ENCODE measurements around the gene CHTOP. TPM values are rescaled to one million over a fixed set of nuclear protein-coding genes. Genes with fewer than 3 reads are reported as not detected.

The CHTOP gene
- total and polyA plus RNA-seq, 2 of the 8 experiments (the other 6 are each of a cell fraction or from before 2014, with no cell fraction given) = 84.6 to 104 TPM

DNA sequence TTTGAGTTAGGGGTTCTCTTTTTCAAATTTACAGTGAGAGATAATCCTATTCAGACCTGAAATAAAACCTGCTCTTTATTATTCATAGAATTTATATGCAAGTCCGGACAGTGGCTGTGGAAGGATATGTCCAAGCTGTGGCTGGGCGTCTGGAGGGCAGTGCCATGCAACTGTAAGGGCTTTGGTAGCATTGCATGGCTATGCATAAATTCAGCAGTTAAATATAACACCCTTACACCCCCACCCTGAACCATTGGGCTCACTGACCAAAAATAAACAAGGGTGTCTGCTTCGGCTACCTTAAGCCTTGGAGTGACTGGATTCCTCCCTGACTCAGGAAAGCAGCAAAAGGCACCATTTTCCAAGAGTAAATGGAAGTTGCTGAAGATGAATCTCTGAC lies 5.4 kb downstream of the CHTOP start:
- Histone ChIP-seq H3K18ac (ENCODE audit: extremely low read depth, low read length) (no peak overlapping the region), H3K27ac (ENCODE audit: low read depth, low read length) (no peak overlapping the region), H2BK120ac (replicated peaks; ENCODE audit: low read depth, low read length) (no peak overlapping the region), H2BK15ac (ENCODE audit: low read length) (no peak overlapping the region), H2BK12ac (ENCODE audit: low read depth, low read length) (no peak overlapping the region), H3K56ac (replicated peaks; ENCODE audit: insufficient read length, low read depth, low read length) (no peak overlapping the region), H3K36me3 (ENCODE audit: control insufficient read depth in 2 of 4, insufficient read depth in 4 of 4, low read length in 3 of 4) (peaks cover 56 to 85% (median 76%) of the 10 kb centered on the region in 4 experiments), H3K4ac (replicated peaks; ENCODE audit: insufficient read length, low read depth, low read length) (no peak overlapping the region), H4K5ac (ENCODE audit: insufficient read length, low read depth, low read length) (no peak overlapping the region), H3K79me1 (ENCODE audit: low read depth, low read length) (no peaks in the 10 kb centered on the region), H3K23ac (ENCODE audit: insufficient read length) (no peak overlapping the region), H3K23me2 (ENCODE audit: low read depth, low read length) (no peaks in the 10 kb centered on the region), H2AK5ac (ENCODE audit: low read depth, low read length) (no peak overlapping the region), H4K8ac (ENCODE audit: extremely low read depth, insufficient read depth, low read length) (no peak overlapping the region), H3K9me3 (ENCODE audit: insufficient read depth in 2 of 2, low read depth in 1 of 2, low read length in 1 of 2) (no peaks in the 10 kb centered on the region), H2AFZ (ENCODE audit: low read length) (no peak overlapping the region), H2BK20ac (ENCODE audit: low read length) (no peak overlapping the region), H3K9ac (replicated peaks in 1 of 4; ENCODE audit: extremely low read depth in 1 of 4, low read depth in 3 of 4, low read length in 3 of 4) (no peak overlapping the region), H3K79me2 (ENCODE audit: control insufficient read depth in 1 of 2, insufficient read depth in 2 of 2, low read length in 2 of 2) (peaks cover 0 to 47% of the 10 kb centered on the region in 2 experiments; a peak in 3 of 4 replicates), H3K4me3 (ENCODE audit: extremely low read depth in 1 of 4, insufficient read depth in 2 of 4, low read depth in 3 of 4, low read length in 4 of 4) (no peak overlapping the region), H3K4me1 (replicated peaks in 1 of 4; ENCODE audit: control insufficient read depth in 3 of 4, insufficient read depth in 4 of 4, low read length in 3 of 4) (no peaks in the 10 kb centered on the region), H4K91ac (replicated peaks; ENCODE audit: insufficient read length, low read length) (no peak overlapping the region), H3K4me2 (ENCODE audit: insufficient read depth in 1 of 2, low read depth in 2 of 2, low read length in 2 of 2) (no peak overlapping the region), H4K20me1 (replicated peaks in 1 of 2; ENCODE audit: control insufficient read depth in 1 of 2, insufficient read depth in 2 of 2, low read length in 2 of 2) (peaks cover 4 to 6% of the 10 kb centered on the region in 2 experiments), H3K27me3 (replicated peaks in 1 of 4; ENCODE audit: control insufficient read depth in 3 of 4, extremely low read depth in 1 of 4, insufficient read depth in 3 of 4, low read length in 3 of 4) (no peaks in the 10 kb centered on the region), H3K14ac (ENCODE audit: insufficient read length) (no peak overlapping the region), H2BK5ac (ENCODE audit: low read depth, low read length) (no peak overlapping the region)
- ChIA-PET POLR2A (ENCODE audit: partially characterized antibody) (interaction anchor here (1.1 to 16.2 kb wide), 6 partner anchors 7 to 120 kb away, joined by 3 to 343 read pairs (median 18); partner anchors contain the start of genes ILF2, S100A1, S100A13 and SNAPIN), CTCF (ENCODE audit: partially characterized antibody) (interaction anchor here (0.6 to 5.4 kb wide), 2 partner anchors 11 to 38 kb away, joined by 3 to 28 read pairs; partner anchors contain the start of genes S100A1 and S100A13)
- WGBS, 2 experiments (ENCODE audit: extremely low coverage in 1 of 2, insufficient coverage in 1 of 2, insufficient read length in 1 of 2, insufficient replicate concordance in 2 of 2, low coverage in 1 of 2, low lambda C conversion rate in 2 of 2, missing lambda C conversion rate in 1 of 2) = 88% methylated on average over 3 of the region's 3 CpGs; no CpG with 5 or more reads in 1 of the 2 experiments
- DNase-seq (ENCODE audit: low read depth in 1 of 2, low spot score in 2 of 2) (no peak), FAIRE-seq (no peak)
- TF ChIP-seq SRF (IDR thresholded peaks at IDR 0.05; ENCODE audit: low read depth, low read length) (no peak), EP300 (IDR thresholded peaks at IDR 0.05; ENCODE audit: borderline replicate concordance in 1 of 2, low read depth in 2 of 2, low read length in 2 of 2) (no peak), NRF1 (IDR thresholded peaks at IDR 0.05; ENCODE audit: low read depth, low read length) (no peak), EZH2 (IDR thresholded peaks at IDR 0.05; ENCODE audit: low read depth, low read length, severe bottlenecking) (no peak), CREB1 (IDR thresholded peaks at IDR 0.05) (no peak), TAF7 (optimal IDR thresholded peaks at IDR 0.05; ENCODE audit: borderline replicate concordance, low read depth, low read length) (no peak), RBBP5 (IDR thresholded peaks at IDR 0.05; ENCODE audit: borderline replicate concordance, low read depth, low read length) (no peak), RXRA (IDR thresholded peaks at IDR 0.05; ENCODE audit: insufficient read depth, low read depth, low read length) (no peak)
